Muscle of back (tissue), 11 donors: Measurements from ENCODE around the gene RER1. TPM values are rescaled to one million over a fixed set of nuclear protein-coding genes. Genes with fewer than 3 reads are reported as not detected.
A peak's percentile ranks its signal among the peaks of the same experiment; 100 is the strongest.

Experiments
- DNase-seq, 3 donors: peaks; one replicate each; pipeline versions ENCODE4 v3.0.0 to v3.0.0-alpha.2; 2013
- polyA plus RNA-seq, 10 donors: library from polyadenylated mRNA; unstranded; fragments of 120-200 nt; gene quantifications; one replicate each; pipeline ENCODE4 v1.2.1, GENCODE V29; 2013; ENCODE audit not compliant: insufficient read length in 10 of 10

The RER1 gene
- polyA plus RNA-seq, 10 donors = 69.9 to 87.9 (median 80.9) TPM

- peak in 2 of 3 donors; percentile 29 to 76 for DNase-seq
These were observed 38.6 kb upstream of the RER1 start for GRCh38 chr1:2352897-2353550.

GRCh38 chr1:2353551-2354438, 37.8 kb upstream of the RER1 start:
- DNase-seq = no peak

- DNase-seq = peak in 2 of 3 donors; percentile 33 to 60
These were observed 36.9 kb upstream of the RER1 start for GRCh38 chr1:2354511-2355372.

GRCh38 chr1:2355373-2356261, 36.0 kb upstream of the RER1 start:
- DNase-seq = no peak

- no peak for DNase-seq
These were observed 35.2 kb upstream of the RER1 start for GRCh38 chr1:2356401-2356800.

- DNase-seq = no peak
These were observed 34.5 kb upstream of the RER1 start for GRCh38 chr1:2356911-2357845.

GRCh38 chr1:2358072-2358471, 33.6 kb upstream of the RER1 start:
- no peak for DNase-seq

GRCh38 chr1:2358651-2359640, 32.7 kb upstream of the RER1 start:
- DNase-seq = no peak

GRCh38 chr1:2360588-2361364, 30.9 kb upstream of the RER1 start:
- DNase-seq = no peak

GRCh38 chr1:2363847-2364513, 27.7 kb upstream of the RER1 start:
- no peak for DNase-seq

- no peak for DNase-seq
These were observed 23.4 kb upstream of the RER1 start for GRCh38 chr1:2368053-2368744.

GRCh38 chr1:2372551-2373490, 18.8 kb upstream of the RER1 start:
- DNase-seq = no peak

- no peak for DNase-seq
These were observed 17.9 kb upstream of the RER1 start for GRCh38 chr1:2373551-2374251.

- DNase-seq = no peak
These were observed 17.1 kb upstream of the RER1 start for GRCh38 chr1:2374252-2375155.
